DMS 273 treated with DMSO at 0.1 percent for 48 hours (cell line): Measurements from ENCODE around the gene PHC3.
"Not testable (repeated sequence)": the region's sequence is repeated elsewhere in the genome, so short reads cannot be mapped to it uniquely, and the experiment has no call there.

Experiments
- DNase-seq: peaks from one replicate; lab custom pipeline; 2025; lab: John Stamatoyannopoulos, UW

PHC3 gene

GRCh38 chr3:170195759-170196158 lies 14.2 kb upstream of the PHC3 start:
- not testable (repeated sequence) for DNase-seq

GRCh38 chr3:170189398-170190256 lies 8.1 kb upstream of the PHC3 start:
- DNase-seq: no peak

- DNase-seq: no peak
These were observed 1.2 kb downstream of the PHC3 start for GRCh38 chr3:170180079-170180907.

- no peak for DNase-seq
These were observed 2.1 kb downstream of the PHC3 start for GRCh38 chr3:170179432-170179831.

- DNase-seq: no peak
These were observed 2.9 kb downstream of the PHC3 start for GRCh38 chr3:170178651-170179050.

GRCh38 chr3:170171563-170171962 lies 10.0 kb downstream of the PHC3 start:
- no peak for DNase-seq

GRCh38 chr3:170164717-170165116 lies 16.8 kb downstream of the PHC3 start:
- no peak for DNase-seq

GRCh38 chr3:170163956-170164645 lies 17.4 kb downstream of the PHC3 start:
- DNase-seq: no peak

GRCh38 chr3:170162630-170163029 lies 18.9 kb downstream of the PHC3 start:
- DNase-seq: no peak

- no peak for DNase-seq
These were observed 19.5 kb downstream of the PHC3 start for GRCh38 chr3:170162052-170162451.

GRCh38 chr3:170159933-170160332 lies 21.6 kb downstream of the PHC3 start:
- no peak for DNase-seq

- no peak for DNase-seq
These were observed 22.1 kb downstream of the PHC3 start for GRCh38 chr3:170159459-170159858.

- no peak for DNase-seq
These were observed 25.9 kb downstream of the PHC3 start for GRCh38 chr3:170155604-170156003.

- DNase-seq: no peak
These were observed 26.9 kb downstream of the PHC3 start for GRCh38 chr3:170154569-170155143.

GRCh38 chr3:170154084-170154483 lies 27.4 kb downstream of the PHC3 start:
- no peak for DNase-seq

GRCh38 chr3:170151536-170151935 lies 30.0 kb downstream of the PHC3 start:
- no peak for DNase-seq

- DNase-seq: no peak
These were observed 32.5 kb downstream of the PHC3 start for GRCh38 chr3:170149016-170149415.

GRCh38 chr3:170145278-170145677 lies 36.3 kb downstream of the PHC3 start:
- no peak for DNase-seq

- DNase-seq: no peak
These were observed 37.1 kb downstream of the PHC3 start for GRCh38 chr3:170144437-170144843.

- DNase-seq: no peak
These were observed 39.2 kb downstream of the PHC3 start for GRCh38 chr3:170142373-170142772.

GRCh38 chr3:170137986-170138385 lies 43.5 kb downstream of the PHC3 start:
- no peak for DNase-seq

GRCh38 chr3:170132335-170132734 lies 49.2 kb downstream of the PHC3 start:
- no peak for DNase-seq
